ENCODE data around the gene CCDC137.

CCDC137 gene

DNA sequence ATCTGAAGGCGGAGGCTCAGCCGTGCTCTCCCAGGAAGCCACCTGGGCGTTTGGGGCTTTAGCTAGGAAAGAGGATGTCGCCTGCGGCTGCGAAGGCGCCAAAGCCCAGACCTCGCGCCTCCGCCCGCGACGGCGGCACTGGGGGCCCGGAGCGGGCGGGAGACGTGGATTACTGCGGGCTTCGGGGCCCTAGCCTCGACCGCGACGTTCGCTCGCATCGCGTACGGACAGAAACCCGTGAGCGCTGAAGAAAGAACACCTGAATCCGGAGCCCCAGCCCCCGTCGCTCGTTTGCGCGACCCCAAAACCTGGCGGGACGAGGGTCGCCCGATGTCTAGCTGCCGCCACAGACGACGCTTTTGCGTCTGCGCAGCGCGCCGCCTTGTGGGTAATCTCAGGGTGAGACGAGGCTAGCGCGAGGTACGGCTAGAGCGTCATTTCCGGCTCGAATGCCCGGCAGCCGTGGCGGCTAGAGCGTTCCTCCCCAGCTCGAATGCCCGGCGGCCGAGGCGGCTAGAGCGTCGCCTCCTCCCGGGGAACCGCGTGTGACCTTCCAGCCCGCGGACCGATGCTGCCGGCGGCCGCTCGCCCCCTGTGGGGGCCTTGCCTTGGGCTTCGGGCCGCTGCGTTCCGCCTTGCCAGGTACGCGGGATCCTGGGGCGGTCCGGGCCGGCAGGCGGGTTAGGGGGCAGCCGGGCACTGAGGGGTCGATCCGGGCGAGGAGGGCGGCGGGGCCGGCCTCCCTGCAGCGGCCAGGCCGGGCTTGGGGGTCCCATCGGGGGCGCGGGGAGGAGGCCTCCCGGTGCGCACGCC, 36.6 kb downstream of the CCDC137 start, which contains the start of gene MRPL12:
Gene MRPL12, plus strand, starts transcription at position 434 of the 813 bp plus-strand sequence. Its CDS starts 135 bp downstream, at position 569.
- peak; percentile 88 for DNase-seq

DNA sequence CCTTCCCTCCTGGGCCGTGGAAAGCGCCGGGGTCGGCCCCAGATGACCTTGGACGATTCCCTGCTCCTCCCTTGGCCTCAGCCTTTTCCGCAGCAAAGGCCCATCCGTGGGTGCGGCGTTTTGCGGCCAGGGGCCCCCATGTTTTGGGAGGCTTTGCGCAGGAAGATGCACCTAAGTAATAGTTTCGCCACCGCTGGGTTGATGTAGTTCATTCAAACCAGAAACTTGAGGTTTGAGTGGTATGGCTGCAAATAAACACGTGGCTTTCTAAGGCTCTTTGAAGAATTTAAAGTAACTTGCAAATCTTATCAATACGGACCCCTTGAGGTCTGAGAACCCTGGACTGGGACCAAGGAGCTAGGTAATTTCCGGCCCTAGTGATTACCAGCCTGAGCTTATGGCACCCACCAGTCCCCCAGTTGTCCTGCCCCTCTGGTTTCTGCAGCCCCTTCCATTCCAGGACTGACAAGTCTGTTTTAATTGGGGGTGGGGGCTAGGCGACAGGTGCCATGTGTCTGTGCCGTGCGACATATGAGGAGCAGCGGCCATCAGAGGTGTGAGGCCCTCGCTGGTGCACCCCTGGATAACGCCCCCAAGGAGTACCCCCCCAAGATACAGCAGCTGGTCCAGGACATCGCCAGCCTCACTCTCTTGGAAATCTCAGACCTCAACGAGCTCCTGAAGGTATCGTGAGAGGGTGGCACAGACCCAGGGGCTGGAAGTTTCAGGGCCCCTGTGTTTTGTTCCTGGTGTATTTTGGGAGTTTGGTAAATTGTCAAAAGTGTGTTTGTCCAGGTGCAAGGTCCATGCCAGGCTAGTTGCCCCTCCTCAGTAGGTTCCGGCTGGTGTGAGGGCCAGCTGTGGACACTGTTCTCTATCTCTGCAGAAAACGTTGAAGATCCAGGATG, 37.5 kb downstream of the CCDC137 start:
- DNase-seq: no peak

DNA sequence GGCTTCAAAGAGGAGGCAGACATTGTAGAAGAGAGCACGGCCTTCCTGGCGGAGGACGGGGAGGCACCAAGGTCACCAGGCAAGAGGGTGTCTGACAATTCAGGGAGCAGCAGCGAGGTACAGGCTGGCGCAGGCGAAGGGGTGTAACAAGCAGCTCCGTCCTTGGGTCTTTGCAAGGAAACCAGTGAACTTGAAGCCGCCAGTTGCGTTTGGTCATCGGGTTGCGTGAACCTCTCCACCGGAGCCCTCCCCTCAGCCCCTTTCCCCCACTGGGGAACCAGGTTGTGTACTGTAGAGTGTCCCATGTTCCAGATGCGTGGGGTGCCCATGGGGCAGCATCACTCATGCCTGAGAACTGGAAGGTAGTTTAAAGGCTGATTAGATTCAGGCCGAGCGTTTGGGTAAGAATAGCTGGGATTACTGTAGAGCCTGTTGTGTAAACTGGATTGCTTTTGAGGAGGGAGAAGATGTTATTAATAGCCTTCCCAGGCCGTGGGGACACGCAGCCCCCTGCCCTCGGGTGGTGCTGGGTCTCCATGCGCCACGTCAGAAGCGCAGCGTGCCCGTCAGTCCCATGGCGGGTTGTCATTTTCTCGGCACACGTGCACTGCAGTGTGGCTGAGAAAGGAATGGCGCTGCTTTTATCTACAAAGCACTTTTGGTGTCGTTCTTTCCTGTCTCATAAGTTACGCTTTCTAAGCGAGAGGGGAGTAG, 39.1 kb downstream of the CCDC137 start:
- no peak for DNase-seq

DNA sequence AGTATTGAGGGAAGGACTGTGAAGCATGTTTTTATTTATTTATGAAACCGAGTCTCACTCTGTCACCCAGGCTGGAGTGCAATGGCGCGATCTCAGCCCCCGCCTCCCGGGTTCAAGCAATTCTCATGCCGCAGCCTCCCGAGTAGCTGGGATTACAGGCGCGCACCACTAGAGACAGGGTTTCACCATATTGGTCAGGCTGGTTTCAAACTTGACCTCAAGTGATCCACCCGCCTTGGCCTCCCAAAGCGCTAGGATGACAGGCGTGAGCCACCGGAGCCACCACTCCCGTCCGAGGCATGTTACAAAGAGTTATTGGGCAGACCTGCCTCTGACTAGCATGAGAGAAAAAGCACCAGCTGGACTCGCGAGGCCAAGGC, 39.7 kb downstream of the CCDC137 start:
- no peak for DNase-seq

DNA sequence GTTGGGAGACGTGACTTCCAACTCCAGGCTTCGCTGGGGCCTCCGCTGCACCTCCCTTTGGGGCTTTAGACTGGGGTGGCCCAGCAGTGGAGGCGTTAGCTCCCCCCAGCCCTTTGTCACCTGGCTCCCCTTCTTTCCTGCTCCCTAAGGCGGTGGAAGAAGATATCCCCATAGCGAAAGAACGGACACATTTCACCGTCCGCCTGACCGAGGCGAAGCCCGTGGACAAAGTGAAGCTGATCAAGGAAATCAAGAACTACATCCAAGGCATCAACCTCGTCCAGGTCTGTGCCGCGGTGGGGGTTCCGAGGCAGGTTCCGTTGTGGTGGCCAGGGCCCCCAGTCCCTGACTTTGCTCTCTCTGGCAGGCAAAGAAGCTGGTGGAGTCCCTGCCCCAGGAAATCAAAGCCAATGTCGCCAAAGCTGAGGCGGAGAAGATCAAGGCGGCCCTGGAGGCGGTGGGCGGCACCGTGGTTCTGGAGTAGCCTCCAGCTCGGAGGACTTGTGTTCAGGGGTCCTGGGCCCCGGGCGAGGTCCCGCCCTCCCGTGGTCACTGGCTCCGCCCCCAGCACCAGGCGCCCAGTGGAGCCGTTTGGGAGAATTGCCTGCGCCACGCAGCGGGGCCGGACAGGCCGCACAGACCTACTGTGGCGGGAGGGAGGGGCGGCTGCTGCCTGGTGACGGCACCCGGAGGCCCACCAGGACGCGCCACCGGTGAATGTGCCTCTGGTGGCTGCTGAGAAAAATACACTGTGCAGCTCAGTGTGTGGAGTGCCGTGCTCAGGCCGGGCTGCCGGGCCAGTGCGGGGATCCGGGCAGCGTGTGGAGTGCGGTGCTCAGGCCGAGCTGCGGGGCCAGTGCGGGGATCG, 40.5 kb downstream of the CCDC137 start:
- DNase-seq: no peak

DNA sequence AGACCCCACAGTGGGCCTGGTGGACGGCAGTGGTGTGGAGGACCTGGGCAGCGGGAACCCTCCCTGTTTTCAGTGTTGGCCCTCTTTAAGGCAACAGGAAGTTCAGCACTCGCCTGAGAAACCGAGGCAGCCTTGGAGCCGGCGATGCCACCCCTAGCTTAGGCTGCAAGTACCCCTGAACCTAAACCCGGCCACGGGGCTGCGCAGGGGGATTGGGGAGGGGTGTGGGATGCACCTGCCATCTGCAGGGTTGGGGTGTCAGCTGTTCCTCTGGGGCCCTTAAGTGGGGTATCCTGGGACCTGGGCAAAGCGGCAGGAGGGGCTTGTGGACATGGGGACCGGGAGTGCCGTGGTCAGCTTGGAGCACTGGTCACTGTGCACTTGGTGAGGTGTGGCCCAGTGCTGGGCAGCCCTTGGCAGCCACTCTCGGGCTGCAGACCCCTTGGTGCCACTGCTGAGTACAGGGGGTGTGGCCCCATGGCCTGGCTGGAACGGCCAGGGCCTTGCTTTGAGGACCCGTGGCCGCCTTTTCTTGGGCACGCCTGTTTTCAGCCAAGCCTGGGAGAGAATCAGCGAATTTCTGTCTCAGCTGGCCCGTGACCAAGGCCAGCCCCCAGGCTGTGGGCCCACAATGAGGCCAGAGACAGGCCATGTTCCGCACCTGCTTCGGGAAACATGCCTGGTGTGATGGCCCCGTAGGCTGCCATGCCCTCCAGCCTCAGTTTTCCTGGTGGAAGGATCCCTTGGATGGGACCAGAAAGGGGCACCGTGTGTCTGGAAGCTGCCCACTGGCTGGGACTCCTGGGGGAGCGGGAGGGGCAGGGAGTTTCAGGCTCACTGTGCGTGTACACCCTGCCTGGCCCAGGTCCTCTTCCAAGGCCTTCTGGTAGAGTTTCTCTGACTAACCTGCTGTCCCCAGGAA, 41.4 kb downstream of the CCDC137 start:
- no peak for DNase-seq

DNA sequence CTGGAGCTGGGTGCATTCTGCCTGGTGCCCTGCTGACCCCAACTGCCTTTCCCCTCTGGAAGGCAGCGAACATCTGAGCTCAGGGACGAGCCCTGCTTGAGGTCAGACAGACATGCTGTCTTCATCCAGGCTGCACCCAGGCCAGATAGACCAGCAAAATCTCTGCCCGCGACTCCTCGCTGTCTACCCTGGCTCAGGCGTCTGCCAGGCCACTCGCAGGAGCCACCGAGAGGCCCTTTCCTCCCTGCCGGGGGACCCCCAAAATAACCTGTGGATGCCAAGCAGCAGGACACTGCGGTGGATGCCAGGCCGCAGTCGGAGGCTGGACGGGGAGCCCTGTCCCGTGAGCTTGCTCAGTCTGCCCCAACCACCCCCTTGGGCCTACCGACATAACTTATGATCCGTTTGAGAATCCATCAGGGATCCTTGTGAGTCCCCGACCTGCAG, 42.2 kb downstream of the CCDC137 start:
- no peak for DNase-seq

DNA sequence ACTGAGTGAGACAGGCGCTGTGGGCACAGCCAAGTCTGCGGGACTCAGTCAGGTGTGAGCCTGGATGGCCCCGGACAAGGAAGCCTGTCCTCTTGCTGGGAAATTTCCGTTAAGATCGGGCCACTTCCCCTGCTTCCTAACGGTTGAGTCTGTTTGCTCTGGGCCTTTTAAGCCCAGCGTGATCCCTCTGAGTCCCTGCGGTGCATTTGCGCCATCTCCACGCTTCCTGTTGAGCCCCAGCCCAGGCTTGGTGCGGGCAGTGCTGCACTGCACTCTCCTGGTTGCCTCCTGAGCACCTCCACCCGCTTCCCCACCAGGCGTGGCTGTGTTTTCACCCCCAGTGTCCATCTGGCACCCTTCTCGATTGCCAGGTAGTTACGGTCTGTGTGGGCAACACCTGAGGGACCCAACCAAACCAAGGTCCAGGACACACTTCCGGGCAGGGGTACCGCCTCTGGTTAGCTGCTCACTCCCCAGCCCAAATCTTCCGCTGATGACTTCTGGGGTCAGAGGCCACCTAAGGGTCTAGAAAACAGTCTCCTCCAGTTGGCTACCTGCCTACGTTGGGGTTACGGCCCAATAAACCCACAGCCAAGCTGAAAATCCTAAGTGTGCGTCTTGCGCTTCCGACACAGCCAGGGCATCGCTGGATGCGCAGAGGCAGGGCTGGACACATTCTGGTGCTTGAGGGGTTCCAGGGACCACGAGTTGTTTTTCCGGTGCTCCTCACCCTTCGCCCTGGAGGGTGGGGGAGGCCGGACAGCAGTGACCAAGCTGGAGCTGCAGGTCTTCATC, 44.2 kb downstream of the CCDC137 start:
- no peak for DNase-seq

DNA sequence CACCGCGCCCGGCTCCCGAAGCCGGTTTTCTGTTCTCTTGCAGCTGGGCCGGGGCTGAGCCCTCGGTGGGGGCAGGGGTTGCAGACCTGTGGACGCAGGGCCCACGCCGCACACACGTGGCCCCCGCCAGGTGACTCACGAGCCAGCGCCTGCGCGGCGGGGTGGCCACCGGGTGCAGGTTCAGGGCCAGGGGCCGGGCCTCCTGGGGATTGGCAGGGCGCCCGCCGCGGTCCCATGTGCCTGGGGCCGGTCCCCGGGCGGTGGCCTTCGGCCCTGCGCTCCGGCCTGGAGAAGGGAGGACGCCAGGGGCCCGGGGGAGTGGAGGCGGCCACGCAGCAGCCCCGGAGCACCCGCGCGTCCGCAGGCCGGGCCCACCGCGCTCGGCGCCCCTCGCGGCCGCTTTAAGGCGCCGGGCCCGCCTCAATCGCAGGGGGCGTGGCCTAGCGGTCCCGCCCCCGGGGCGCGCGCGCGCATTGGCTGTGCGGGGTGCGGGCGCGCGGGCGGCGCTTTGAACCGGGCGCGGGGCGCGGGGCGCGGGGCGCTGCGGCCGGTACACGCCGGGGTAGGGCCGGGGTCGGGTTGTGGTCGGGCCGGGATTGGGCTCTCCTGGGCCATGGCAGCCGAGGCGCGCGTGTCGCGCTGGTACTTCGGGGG, 45.4 kb downstream of the CCDC137 start, which contains the start of gene SLC25A10:
Gene SLC25A10, plus strand, starts transcription at position 471 of the 654 bp plus-strand sequence. Its CDS starts 143 bp downstream, at position 614.
- DNase-seq: peak; percentile 70

DNA sequence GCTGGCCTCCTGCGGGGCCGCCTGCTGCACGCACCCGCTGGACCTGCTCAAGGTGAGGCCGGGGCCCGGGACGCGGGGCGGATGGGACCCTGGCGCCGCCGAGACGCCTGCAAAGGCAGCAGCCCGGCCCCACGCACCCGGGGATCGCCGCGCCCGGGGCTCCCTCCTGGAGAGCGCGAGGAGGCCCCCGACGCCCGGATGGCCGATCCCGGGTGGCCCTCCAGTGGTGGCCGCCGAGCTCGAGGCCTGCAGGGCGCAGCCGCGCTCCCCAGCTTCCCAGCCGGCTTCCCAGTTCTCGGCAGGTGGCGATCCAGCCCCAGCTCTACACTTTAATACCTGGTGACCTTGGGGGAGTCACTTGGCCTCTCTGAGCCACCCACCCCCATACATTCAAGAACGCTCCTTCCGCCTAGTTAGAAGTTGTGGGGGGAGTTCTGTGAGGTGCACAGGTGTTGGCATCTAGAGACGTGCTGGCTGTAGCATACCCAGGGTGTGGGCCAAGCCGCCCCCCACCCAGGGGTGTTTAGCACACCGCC, 46.0 kb downstream of the CCDC137 start:
- DNase-seq: no peak

DNA sequence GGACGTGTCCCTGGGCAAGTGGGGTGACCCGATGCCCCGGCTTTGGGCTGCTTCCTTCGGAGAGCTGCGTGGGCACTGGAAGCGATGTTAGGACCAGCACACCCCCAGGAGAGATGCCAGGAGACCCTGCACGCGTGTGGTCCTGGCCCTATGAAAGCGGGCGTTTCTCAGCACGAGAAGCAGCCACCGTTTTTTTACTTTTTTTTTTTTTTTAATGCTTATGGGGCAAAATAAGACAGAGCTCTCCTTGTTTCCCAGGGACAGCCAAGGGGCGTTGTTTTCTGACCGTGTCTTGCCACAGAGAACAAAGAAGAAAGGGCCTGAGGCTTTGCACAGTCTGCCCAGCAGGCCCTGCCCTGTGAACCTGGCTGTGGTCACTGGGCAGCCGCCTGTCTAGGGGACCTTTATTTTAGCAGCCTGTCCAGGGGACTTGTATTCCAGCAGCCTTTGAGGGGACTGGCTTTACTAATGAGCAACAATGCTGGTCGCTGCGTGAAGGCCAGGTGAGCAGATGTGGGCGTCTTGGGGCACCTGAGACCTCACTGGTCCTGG, 46.5 kb downstream of the CCDC137 start:
- no peak for DNase-seq

DNA sequence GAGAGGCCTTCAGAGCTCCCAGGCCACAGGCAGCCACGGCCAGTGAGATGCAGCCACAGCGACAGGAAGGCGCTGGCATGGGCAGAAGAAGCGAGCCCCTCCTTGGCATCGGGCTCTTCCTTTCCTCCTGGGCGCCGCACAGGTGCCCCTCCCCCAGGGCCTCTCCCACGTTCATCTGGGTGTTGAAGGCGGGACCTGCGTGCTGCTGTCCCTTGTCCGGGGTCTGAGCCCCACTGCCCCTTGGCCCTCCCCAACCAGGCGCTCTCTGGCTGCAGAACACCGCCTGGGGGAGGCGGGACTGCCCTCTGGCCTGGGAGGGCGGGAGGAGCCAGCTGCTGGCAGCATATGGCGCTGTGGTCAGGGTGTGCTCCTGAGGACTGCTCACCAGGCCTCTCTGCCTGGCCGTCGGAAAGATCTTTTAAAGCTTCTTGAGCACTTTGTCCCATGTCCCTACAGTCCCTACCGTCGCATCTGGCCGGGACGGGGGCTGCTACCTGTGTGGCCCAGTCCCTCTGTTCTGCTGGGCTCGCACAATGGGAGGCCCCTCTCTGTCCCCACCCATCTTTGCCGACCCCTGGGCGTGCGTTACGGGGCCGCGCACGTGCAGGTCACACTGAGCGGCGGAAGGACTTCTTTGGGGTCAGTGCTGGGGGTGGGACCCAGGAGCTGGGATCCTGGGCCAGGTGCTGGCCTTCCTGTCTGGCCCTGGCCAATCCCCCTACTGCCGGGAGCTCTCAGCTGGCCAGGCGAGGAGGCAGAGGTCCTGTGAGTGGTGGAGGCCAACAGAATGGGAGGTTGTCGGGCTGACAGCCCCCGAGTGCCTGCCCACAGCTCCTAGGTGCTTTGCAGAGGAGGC, 47.2 kb downstream of the CCDC137 start:
- no peak for DNase-seq

DNA sequence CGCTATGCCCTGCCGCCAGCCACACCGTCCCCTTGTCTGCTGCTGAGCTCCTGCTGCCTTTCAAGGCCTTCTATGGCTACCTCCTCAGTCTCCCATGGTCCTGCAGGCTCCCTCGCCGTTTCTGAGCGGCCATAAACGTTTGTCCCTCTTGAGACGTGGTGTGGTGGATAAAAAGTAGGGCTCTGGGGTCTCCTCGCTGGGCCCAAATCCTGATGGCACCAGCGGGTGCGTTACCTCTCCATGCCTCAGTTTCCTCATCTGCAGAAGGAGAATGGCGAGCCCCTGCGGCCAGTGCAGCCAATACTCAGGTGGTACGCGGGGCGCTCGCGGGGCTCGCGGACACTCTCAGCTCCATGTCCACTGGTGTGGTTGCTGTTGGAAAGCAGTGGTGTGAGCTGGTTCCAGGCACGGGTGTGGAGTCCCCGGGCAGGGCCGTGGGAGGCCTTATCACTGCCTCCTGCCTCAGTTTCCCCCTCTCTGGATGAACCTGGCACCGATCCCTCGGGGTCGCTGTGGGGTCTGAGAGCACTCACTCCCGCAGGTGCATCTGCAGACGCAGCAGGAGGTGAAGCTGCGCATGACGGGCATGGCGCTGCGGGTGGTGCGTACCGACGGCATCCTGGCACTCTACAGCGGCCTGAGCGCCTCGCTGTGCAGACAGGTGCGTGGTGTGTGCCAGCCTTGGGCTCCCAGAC, 48.0 kb downstream of the CCDC137 start:
- DNase-seq: no peak

DNA sequence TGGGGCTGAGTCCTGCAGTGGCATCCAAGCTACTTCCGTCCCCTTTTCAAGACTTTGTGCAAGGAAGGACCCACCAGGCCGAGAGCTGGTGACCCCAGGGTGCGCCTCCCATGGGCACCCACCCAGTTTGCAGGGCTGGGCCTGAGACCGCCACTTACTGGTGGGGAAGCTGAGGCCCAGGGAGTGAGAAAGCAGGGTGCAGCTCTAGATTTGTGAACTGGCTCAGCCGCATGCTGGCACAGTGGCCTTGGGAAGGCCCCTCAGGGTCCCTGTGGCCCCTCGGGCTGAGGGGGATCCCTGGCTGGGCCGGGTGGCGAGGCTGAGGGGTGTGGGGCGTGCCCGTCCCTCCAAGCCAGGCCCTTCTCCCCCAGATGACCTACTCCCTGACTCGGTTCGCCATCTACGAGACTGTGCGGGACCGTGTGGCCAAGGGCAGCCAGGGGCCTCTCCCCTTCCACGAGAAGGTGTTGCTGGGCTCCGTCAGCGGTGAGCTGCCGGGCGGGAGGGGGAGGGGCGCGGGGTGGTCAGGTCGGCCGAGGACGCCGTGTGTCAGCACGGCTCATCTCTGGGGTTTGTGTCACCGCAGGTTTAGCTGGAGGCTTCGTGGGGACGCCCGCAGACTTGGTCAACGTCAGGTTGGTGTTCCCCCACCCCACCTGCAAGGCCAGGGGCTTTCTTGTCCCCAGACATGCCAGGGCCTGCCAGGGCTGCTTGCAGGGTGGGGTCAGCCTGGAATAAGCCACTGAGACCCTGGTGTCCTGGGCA, 48.8 kb downstream of the CCDC137 start:
- no peak for DNase-seq

DNA sequence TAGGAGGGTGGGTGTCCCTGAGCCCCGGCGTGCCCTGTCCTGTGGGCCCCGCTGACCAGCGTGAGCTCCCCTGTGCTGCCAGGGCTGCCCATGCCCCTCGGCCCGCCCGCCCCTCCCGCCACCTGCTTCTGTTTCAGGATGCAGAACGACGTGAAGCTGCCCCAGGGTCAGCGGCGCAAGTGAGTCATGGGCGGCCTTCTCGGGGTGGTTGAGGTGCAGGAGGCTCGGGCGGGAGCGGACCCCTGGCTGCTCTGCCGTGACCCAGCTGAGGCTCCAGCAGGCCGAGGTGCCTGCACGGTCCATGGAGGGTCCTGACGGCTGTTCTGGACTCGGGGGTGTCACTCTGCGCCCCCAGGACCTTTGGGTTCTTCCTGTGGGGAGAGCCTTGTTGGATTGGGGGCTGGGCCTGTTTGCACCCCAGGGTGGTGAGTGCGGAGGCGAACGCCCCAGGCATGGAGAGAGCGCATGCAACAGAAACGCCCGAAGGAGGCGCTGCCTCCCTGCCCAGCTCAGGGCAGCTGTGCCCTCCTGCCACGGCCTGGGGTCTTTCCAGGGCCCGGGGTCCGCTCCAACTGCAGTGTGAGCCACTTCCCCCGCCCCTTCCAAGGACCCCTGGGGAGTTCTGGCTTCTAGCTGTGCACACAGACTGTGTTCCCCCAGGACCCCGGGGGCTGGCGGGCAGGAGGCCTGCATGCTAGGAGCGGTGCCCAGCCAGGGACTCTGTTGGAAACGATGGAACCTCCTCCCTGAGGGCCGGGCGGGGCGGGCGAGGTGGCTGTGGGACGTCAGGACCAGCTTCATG, 49.5 kb downstream of the CCDC137 start:
- DNase-seq: no peak

DNA sequence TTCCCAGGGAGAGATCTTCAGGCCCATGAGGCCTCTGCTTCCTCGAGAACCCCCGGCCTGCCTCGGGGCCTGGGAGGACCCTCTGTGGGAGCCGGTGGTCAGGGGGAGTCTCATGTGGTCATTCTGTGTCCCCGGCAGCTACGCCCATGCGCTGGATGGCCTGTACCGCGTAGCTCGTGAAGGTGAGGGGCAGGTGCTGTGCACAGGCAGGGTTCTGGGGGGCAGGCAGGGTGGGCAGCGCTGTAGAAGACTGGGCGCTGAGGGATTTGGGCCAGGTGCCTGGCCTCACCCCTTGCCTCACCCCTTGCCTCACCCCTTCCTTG, 50.1 kb downstream of the CCDC137 start:
- no peak for DNase-seq

Data from fibroblast of skin of right quadriceps (primary cell).